ENCODE data around the gene SF1. TPM values are rescaled to one million over a fixed set of nuclear protein-coding genes. Genes with fewer than 3 reads are reported as not detected.

Gene SF1
- total and polyA plus RNA-seq, 8 donors = 99.8 to 181 (median 137) TPM

DNA sequence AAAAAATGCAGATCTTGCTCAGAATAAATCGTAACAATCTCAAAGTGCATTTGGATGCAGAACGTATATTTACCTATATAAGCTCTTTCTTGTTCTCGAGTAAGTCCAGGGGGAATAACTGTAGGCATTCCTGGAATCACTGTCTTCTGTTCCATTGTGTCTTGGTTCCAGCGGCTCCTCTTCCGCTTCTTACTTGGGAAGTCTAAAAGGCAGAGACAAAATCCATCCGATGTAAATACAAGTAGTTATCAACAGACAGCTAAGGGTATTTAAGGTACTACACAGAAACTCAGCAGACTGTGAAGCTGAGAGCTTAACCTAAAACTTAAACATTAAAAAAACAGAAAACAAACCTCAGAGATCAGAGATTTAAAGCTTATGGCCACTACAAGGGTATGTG lies 1.9 kb downstream of the SF1 start:
- TF ChIP-seq, protein P1, sequence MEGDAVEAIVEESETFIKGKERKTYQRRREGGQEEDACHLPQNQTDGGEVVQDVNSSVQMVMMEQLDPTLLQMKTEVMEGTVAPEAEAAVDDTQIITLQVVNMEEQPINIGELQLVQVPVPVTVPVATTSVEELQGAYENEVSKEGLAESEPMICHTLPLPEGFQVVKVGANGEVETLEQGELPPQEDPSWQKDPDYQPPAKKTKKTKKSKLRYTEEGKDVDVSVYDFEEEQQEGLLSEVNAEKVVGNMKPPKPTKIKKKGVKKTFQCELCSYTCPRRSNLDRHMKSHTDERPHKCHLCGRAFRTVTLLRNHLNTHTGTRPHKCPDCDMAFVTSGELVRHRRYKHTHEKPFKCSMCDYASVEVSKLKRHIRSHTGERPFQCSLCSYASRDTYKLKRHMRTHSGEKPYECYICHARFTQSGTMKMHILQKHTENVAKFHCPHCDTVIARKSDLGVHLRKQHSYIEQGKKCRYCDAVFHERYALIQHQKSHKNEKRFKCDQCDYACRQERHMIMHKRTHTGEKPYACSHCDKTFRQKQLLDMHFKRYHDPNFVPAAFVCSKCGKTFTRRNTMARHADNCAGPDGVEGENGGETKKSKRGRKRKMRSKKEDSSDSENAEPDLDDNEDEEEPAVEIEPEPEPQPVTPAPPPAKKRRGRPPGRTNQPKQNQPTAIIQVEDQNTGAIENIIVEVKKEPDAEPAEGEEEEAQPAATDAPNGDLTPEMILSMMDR (IDR thresholded peaks at IDR 0.05) = no peak
- 34 to 47% methylated on average over 6 of the region's 6 CpGs for WGBS, 2 donors
- Histone ChIP-seq H3K27me3 (no peaks in the 10 kb centered on the region), H3K36me3 (peaks cover 3 to 52% (median 35%) of the 10 kb centered on the region in 3 donors), H3K9me3 (no peaks in the 10 kb centered on the region), H3K4me1 (peaks cover 0 to 40% (median 27%) of the 10 kb centered on the region in 3 donors), H3K27ac (no peak overlapping the region), H3K4me3 (peak overlapping the region in 3 of 4 donors; percentile 45 to 99 (median 89))
- DNase-seq = no peak
- FAIRE-seq = no peak
- intact Hi-C loops (cut with DNase I) = no loop called here
- ATAC-seq = no peak

DNA sequence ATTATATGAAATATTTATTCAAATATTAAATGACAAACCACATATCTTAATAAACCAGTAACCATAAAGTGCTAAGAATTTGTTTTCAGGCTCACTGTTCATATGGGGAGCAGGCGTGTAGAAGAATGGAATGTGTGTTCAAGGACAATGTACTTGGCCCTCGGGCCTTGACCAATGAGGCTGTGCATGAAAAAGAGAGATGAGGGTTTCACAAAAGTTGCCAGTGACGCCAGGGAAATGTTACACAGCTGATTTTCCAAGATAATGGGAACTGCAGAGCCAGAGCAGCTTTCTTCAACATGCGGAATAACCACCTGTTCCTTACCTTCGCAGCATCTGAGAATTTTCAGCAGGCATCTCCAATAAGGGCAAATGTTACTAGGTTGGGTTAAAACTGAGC lies 4.2 kb downstream of the SF1 start:
- 43 to 46% methylated on average over 5 of the region's 5 CpGs for WGBS, 2 donors
- TF ChIP-seq, protein P1 (IDR thresholded peaks at IDR 0.05) = no peak
- Histone ChIP-seq H3K27ac (no peak overlapping the region), H3K4me3 (no peak overlapping the region), H3K36me3 (peaks cover 8 to 75% (median 54%) of the 10 kb centered on the region in 3 donors), H3K4me1 (peaks cover 0 to 40% (median 21%) of the 10 kb centered on the region in 3 donors), H3K27me3 (no peaks in the 10 kb centered on the region), H3K9me3 (no peaks in the 10 kb centered on the region)
- FAIRE-seq = no peak
- DNase-seq = no peak
- intact Hi-C loops (cut with DNase I) = no loop called here
- no peak for ATAC-seq

DNA sequence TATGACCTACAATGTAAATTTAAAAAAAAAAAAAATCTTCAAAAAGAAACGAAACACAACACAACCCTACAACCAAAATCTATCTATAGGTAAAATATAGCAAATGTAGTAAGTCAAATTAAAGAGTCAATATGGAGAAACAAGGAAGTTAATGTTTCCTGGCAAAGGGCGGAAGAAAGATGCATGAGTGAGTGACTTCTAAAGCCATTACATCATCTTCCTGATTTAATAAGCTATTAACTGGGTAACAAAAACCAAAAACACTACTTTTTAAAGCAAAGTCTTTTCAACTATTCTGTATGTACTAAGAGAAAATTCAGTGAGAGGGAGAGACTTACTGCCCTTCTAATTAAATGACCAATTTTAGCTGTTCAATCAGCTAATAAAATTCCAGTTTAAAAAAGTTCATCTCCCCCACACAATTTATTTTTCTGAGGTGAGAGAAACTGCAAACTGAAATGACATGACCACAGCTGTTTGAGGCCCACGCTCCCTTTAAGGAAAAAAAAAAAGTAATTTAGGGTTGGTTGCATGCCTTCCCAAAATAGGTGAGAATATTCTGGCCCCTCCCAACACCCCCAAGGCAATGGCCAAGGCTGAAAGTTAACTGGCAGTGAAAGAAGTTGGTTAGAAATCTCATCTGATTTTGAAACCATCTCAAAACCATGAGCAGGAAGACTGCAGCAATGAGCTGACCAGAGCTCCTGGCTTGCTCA lies 5.9 kb downstream of the SF1 start:
- Histone ChIP-seq H3K36me3 (peaks cover 13 to 92% (median 71%) of the 10 kb centered on the region in 3 donors), H3K4me3 (no peak overlapping the region), H3K27me3 (no peaks in the 10 kb centered on the region), H3K4me1 (peaks cover 0 to 40% (median 21%) of the 10 kb centered on the region in 3 donors), H3K27ac (peak overlapping the region in 2 of 4 donors; percentile 3 to 24), H3K9me3 (no peaks in the 10 kb centered on the region)
- no peak for DNase-seq
- TF ChIP-seq, protein P1 (IDR thresholded peaks at IDR 0.05) = no peak
- WGBS, 2 donors = 70 to 82% methylated on average over 3 of the region's 3 CpGs
- no peak for FAIRE-seq
- ATAC-seq = no peak
- intact Hi-C loops (cut with DNase I) = no loop called here

DNA sequence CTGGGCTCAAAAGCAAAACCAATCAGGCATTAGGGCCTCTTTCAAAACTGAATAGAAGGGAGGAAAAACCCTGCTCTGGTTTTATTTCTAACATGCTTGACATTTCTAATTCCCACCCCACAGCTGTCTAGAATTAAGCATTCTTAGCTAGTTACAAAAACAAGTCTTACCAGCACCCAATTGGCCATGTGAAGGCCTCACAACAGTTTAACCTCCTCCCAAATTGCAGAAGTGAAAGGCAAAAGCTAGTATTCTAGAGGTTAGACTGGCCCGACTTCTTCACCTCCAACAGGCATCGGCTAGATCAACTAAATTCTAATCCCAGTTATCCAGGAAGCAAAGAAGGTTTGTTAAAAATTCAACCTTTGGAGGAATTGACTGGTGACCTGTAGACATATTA lies 6.5 kb downstream of the SF1 start:
- H3K27ac ChIP-seq = peak overlapping the region in 1 of 4 donors; percentile 24
- H3K27me3 ChIP-seq = no peaks in the 10 kb centered on the region
- intact Hi-C loops (cut with DNase I) = no loop called here
- H3K4me1 ChIP-seq = peaks cover 0 to 39% (median 21%) of the 10 kb centered on the region in 3 donors
- no peak for DNase-seq
- no peak overlapping the region for H3K4me3 ChIP-seq
- no peak for FAIRE-seq
- ATAC-seq = no peak
- TF ChIP-seq, protein P1 (IDR thresholded peaks at IDR 0.05) = no peak
- peaks cover 19 to 98% (median 77%) of the 10 kb centered on the region in 3 donors for H3K36me3 ChIP-seq
- H3K9me3 ChIP-seq = no peaks in the 10 kb centered on the region
- 83 to 88% methylated on average over 2 of the region's 2 CpGs for WGBS, 2 donors

DNA sequence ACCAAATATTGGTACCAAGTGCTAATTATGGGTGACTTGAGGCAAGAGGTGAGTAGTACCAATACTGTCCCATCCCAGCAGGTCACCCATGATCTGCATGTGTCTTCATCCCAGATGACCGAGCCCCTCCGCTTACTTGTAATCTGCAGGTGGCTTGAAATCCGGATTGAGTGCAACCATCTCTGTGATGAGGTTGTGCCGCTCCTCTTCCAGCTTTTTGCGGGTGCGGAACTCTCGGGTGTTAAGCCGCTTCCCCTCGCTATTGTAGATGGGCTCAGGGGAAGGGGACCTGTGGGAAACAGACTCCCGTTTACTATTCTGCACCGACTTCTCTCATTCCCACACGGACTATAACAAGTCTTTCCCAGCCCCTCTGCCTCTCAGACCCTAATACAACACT lies 8.2 kb downstream of the SF1 start:
- ATAC-seq (no peak), FAIRE-seq (no peak), DNase-seq (no peak)
- TF ChIP-seq, protein P1 (IDR thresholded peaks at IDR 0.05) = no peak
- Histone ChIP-seq H3K27ac (no peak overlapping the region), H3K4me3 (no peak overlapping the region), H3K27me3 (no peaks in the 10 kb centered on the region), H3K9me3 (no peaks in the 10 kb centered on the region), H3K36me3 (peaks cover 19 to 100% (median 89%) of the 10 kb centered on the region in 3 donors), H3K4me1 (peaks cover 0 to 25% (median 7%) of the 10 kb centered on the region in 3 donors)
- intact Hi-C loops (cut with DNase I) = no loop called here
- WGBS, 2 donors = 92 to 93% methylated on average over 12 of the region's 12 CpGs
